ENCODE measurements around the gene FNBP1.
A peak's percentile ranks its signal among the peaks of the same experiment; 100 is the strongest.

The FNBP1 gene

DNA sequence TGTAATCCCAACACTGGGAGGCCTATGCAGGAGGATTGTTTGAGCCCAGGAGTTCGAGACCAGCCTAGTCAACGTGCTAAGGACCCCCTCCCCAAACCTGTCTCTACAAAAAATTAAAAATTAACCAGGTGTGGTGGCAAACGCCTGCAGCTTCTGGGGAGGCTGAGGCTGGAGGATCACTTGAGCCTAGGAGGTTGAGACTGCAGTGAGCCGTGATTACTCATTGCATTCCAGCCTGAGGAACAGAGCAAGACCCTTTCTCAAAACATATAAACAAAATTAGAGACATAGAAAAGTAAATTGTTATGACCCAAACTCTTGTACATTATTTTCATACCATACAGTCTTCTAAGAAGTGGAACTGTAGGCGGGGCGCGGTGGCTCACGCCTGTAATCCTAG is 11.8 kb upstream of the FNBP1 start:
- H3K9me3 Mint-ChIP-seq: no peaks in the 10 kb centered on the region
- no peaks in the 10 kb centered on the region for H3K27me3 Mint-ChIP-seq
- H3K4me3 Mint-ChIP-seq: peak overlapping the region; percentile 88 to 91
- peaks cover 5 to 17% of the 10 kb centered on the region in 2 donors for H3K4me1 Mint-ChIP-seq (ENCODE audit: low read depth in 2 of 2)
- DNase-seq: no peak
- ATAC-seq (replicated peaks): no peak
- H3K36me3 Mint-ChIP-seq (ENCODE audit: insufficient read depth): peaks cover 21% of the 10 kb centered on the region
- H3K27ac Mint-ChIP-seq: peak overlapping the region; percentile 92 to 93

DNA sequence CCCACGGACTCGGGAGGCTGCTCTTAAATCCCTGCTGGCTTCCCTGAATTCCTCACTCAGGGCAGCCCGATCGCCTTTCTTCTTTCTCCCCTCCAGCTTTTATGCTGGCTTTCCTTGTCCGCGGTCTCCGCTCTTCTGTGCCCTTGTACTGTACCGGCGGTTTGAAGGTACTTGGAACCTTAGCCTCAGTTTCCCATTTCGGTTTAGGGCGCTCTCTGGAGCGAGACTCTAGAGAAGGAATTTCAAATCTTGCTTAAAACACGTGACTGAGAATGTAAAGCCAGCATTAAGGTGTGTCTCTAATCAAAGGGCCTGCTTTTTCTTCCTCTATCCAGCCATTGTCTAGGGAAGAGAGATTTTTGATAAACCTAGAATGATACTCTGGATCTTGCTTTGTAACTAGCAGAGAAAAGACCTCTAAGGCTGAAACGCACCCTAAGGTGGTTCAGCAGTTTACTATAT is 11.4 kb upstream of the FNBP1 start:
- ATAC-seq (replicated peaks): no peak

DNA sequence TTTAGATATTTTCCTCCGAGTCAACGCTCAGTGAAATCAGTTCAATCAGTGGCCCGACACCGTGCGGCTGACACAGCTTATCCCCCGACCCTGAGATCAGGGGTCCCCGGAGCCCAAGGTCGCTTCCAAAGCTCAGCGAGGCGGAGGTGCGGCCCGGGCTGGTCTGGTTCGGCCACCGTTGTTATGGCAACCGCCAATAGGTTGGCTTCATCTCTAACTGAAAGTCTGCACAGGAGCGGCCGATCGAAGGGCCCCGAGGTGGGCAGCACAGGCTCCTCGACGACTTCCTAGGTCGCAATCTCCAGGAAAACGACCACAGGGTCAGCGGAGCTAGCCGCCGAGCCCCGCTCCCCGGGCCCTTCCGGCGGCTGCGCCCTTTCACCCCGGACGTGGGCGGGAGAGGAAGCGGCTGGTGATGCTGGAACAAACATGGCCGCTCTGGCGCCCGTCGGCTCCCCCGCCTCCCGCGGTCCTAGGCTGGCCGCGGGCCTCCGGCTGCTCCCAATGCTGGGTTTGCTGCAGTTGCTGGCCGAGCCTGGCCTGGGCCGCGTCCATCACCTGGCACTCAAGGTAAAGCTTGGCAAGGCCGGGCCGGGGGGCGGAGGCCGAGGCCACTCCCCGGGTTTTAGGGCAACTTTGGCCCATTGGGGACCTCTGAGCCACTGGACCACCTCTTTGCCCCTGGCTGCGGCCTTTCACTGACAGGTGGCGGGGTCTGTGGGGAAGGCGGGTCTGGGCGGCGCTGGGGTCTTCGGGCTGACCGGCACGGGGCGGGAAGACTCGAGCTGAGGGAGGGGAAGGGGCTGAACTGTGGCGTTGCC is 10.7 kb upstream of the FNBP1 start, which contains the start of gene GPR107:
GPR107 (plus strand) TSS at position 403 of the 821 bp plus-strand sequence; CDS start at position 430, 27 bp downstream.
- Mint-ChIP-seq H3K27me3 (no peaks in the 10 kb centered on the region), H3K9me3 (no peaks in the 10 kb centered on the region), H3K4me1 (ENCODE audit: low read depth in 2 of 2) (peaks cover 5 to 17% of the 10 kb centered on the region in 2 donors), H3K4me3 (peak within 1 kb of the TSS; percentile 88 to 91), H3K27ac (peak within 1 kb of the TSS; percentile 92 to 93), H3K36me3 (ENCODE audit: insufficient read depth) (peaks cover 17% of the 10 kb centered on the region)
- DNase-seq (peak; percentile 61 to 71 (median 68)), ATAC-seq (replicated peaks) (peak; percentile 96)

More for the DNA sequence above, 11.4 kb upstream of the FNBP1 start:
- no peak for DNase-seq
- Mint-ChIP-seq H3K27ac (peak overlapping the region; percentile 92 to 93), H3K4me3 (peak overlapping the region; percentile 88 to 91), H3K36me3 (ENCODE audit: insufficient read depth) (peaks cover 18% of the 10 kb centered on the region), H3K4me1 (ENCODE audit: low read depth in 2 of 2) (peaks cover 5 to 17% of the 10 kb centered on the region in 2 donors), H3K9me3 (no peaks in the 10 kb centered on the region), H3K27me3 (no peaks in the 10 kb centered on the region)

DNA sequence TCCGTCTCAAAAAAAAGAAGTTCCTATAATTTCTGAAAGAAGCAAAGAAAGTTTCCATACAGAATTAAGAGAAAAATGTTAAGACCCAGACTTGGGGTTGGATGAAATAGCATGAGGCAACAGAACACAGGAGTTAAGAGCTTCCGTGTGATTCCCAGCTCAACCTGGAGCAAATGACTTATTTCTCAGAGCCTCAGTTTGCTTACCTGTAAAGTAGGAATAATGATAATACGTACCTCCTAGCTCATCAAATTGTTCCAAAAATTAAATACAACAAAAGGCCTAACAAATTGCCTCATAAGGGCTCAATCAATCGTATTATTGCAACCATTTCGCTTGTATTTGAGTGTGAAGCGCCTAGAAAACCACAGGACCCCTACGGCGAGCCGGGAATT is 10.1 kb upstream of the FNBP1 start:
- H3K4me1 Mint-ChIP-seq (ENCODE audit: low read depth in 2 of 2): peaks cover 5 to 15% of the 10 kb centered on the region in 2 donors
- H3K9me3 Mint-ChIP-seq: no peaks in the 10 kb centered on the region
- H3K36me3 Mint-ChIP-seq (ENCODE audit: insufficient read depth): peaks cover 11% of the 10 kb centered on the region
- ATAC-seq (replicated peaks): no peak
- H3K27ac Mint-ChIP-seq: peak overlapping the region; percentile 92 to 93
- no peak for DNase-seq
- no peaks in the 10 kb centered on the region for H3K27me3 Mint-ChIP-seq
- peak overlapping the region; percentile 88 to 91 for H3K4me3 Mint-ChIP-seq

DNA sequence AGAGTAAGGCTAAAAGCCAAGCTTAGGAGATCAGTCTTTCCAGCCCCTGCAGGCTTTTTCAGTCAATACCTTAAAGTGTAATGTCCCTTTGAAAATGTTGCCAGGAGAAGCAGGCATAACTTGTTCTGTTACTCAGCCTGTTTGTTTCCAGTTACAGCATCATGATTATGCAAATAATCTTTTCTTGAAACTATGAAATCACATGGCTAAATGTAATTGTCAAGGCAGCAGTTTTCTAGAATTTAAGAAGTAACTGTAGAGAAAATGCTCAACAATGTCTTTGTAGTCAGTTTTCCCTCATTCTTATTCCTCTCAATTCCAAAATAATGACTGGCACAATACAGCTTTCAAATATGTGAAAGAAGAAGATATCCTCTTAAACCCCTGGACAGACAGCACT is 8.9 kb upstream of the FNBP1 start:
- Mint-ChIP-seq H3K4me3 (peak overlapping the region in 1 of 2 donors; percentile 5), H3K27me3 (no peaks in the 10 kb centered on the region), H3K36me3 (ENCODE audit: insufficient read depth) (peaks cover 13% of the 10 kb centered on the region), H3K27ac (no peak overlapping the region), H3K4me1 (ENCODE audit: low read depth in 2 of 2) (peaks cover 5 to 13% of the 10 kb centered on the region in 2 donors), H3K9me3 (no peaks in the 10 kb centered on the region)
- DNase-seq (no peak), ATAC-seq (replicated peaks) (no peak)

DNA sequence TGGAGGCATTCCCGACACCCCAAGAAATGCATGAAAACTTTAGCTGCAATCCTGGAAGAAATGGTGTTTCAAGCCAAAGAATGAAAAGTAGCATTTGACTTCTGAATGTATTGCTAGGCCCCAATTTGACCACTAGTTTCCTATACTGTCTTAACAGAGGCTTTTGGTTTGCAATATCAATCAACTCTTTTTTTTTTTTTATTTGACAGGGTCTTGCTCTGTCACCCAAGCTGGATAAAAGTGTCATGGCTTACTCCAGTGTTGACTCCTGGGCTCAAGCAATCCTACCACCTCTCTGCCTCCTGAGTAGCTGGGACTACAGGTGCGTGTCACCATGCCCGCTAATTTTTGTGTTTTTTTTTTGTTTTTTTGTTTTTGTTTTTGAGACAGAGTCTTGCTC is 7.5 kb upstream of the FNBP1 start:
- H3K36me3 Mint-ChIP-seq (ENCODE audit: insufficient read depth): peaks cover 11% of the 10 kb centered on the region
- ATAC-seq (replicated peaks) (no peak), DNase-seq (no peak)
- no peaks in the 10 kb centered on the region for H3K9me3 Mint-ChIP-seq
- H3K27ac Mint-ChIP-seq: no peak overlapping the region
- no peak overlapping the region for H3K4me3 Mint-ChIP-seq
- H3K27me3 Mint-ChIP-seq: no peaks in the 10 kb centered on the region
- peaks cover 7 to 20% of the 10 kb centered on the region in 2 donors for H3K4me1 Mint-ChIP-seq (ENCODE audit: low read depth in 2 of 2)

DNA sequence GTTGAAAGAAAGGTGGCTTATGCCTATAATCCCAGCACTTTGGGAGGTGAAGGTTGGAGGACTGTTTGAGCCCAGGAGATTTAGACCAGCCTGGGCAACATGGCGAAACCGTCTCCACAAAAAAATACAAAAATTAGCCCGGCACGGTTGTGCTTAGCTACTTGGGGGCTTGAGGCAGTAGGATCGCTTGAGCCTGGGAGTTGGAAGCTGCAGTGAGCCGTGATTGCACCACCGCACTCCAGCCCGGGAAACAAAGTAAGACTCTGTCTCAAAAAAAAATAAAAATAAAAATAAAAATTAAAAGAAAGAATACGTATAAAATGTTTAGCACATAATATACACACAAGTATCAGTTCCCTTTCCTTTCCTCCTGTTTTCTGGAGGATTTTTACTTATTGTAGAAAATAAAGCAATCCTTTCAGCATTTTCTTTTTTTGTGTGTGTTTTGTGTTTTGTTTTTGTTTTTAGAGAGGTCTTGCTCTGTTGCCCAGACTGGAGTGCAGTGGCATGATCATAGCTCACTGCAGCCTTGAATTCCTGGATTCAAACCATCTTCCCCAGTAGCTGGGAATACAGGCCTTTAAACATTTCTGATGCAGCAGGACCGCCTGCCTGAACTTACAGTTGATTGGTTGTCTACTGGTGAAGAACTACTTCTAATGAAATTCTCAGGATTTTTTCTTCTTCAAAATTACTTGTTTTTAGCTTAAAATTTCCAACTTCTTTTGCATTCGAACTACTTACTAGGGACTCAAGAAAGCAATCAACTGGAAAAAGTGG is 6.6 kb upstream of the FNBP1 start:
- Mint-ChIP-seq H3K27me3 (no peaks in the 10 kb centered on the region), H3K36me3 (ENCODE audit: insufficient read depth) (peaks cover 7% of the 10 kb centered on the region), H3K27ac (no peak overlapping the region), H3K9me3 (no peaks in the 10 kb centered on the region), H3K4me3 (no peak overlapping the region), H3K4me1 (ENCODE audit: low read depth in 2 of 2) (peaks cover 14 to 26% of the 10 kb centered on the region in 2 donors)
- no peak for DNase-seq
- ATAC-seq (replicated peaks): no peak

DNA sequence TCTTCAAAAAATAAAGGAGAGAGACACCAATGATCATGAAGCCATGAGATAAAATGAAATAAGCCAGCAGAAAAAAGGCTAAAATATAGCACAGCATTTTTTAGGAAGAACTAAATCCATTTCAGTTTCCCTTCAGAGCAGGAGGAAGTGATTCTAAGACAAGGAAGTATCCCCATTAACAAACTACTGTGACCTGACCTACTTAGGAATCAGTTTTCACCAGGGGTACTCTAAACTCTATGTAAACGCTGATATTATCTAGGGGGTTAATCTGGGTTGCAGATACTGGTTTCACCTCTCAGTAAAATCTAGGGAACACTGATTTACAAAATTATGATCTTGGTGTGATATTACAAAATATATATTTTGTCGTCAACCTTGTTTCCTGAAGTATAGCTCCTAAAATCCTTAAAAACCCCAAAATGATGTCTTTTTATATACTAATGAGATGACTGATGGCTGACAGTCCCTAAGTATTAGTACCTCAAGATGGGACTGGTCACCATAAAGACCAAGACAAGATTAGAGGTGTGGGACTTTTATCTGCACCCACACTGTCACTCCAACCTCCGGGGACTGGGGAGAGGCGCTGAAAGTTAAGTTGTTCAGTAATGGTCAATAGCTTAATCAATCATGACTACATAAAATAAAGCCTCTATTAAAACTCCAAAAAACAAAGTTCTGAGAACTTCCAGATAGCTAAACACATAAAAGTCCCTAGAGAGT is 2.9 kb upstream of the FNBP1 start:
- peak overlapping the region; percentile 46 to 99 for H3K4me3 Mint-ChIP-seq
- H3K27ac Mint-ChIP-seq: peak overlapping the region; percentile 13 to 91
- peaks cover 25 to 28% of the 10 kb centered on the region in 2 donors for H3K4me1 Mint-ChIP-seq (ENCODE audit: low read depth in 2 of 2)
- H3K36me3 Mint-ChIP-seq (ENCODE audit: insufficient read depth): peaks cover 32% of the 10 kb centered on the region
- ATAC-seq (replicated peaks): no peak
- DNase-seq: no peak
- H3K27me3 Mint-ChIP-seq: no peaks in the 10 kb centered on the region
- H3K9me3 Mint-ChIP-seq: no peaks in the 10 kb centered on the region

DNA sequence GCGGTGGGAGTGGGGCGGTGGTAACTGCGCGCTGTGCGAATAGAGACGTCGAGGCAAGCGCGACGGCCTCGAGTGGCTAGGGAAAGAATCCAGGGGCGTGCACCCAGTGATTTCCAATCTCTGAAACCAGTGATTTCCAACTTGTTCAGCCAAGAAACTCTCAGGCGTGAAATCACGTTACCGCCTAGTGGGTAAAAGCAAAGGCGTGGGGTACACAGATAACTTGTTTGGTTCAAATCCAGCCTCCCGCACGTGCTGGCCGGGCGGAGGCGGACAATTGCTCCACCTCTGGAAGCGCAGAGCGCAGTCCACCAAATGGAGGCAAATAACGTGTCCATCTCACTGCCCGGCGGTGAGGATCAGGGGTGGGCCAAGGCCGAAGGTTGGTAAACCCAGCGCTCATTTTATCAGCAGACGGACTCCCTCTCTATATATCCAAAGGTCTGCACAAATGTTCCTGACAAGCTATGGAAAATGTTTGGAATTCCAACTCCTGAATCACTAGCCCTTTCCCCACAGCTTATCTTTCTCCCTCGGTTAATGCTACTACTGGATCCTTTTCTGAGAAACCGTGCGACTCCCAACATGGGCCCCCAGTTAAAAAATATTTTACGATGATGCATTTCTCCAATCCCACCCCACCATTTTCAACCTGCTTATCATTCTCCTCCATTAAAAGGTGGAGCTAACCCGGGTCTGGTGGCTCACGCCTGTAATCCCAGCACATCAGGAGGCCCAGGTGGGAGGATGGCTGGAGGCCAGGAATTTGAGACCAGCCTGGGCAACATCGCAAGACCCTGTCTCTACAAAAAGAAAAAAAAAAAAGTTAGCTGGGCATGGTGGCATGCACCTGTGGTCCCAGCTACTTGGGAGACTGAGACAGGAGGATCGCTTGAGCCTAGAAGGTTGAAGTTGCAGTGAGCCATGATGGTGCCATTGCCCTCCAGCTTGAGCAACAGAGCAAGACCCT is 950 bp upstream of the FNBP1 start:
- peak overlapping the region; percentile 91 to 96 for H3K27ac Mint-ChIP-seq
- peaks cover 49% of the 10 kb centered on the region for H3K36me3 Mint-ChIP-seq (ENCODE audit: insufficient read depth)
- no peak for DNase-seq
- no peaks in the 10 kb centered on the region for H3K27me3 Mint-ChIP-seq
- ATAC-seq (replicated peaks): no peak
- peak overlapping the region; percentile 99 to 100 for H3K4me3 Mint-ChIP-seq
- no peaks in the 10 kb centered on the region for H3K9me3 Mint-ChIP-seq
- H3K4me1 Mint-ChIP-seq (ENCODE audit: low read depth in 2 of 2): peaks cover 38 to 39% of the 10 kb centered on the region in 2 donors

DNA sequence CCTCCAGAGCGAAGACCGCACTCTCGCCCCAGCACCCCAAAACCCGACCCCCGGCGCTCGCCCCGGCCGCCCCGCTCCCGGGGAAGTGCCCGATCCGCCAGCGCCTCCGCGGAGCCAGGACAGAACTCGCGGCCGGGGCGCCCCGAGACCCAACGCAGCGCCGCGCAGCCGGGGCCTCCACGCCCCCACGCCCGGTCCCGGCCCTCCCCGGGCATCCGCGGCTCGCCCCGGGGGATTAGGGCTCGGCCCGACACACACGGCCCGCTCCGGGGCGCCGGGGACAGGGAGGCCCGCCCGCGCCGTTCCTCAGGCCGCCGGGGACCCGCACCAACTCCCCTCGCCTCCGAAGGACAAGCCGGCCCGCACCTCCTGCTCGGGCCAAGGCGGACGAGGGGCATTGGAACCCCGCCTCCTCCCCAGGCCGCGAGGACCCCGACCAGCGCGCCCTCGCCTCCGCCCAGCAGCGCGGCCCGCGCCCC is 544 bp downstream of the FNBP1 start:
- Mint-ChIP-seq H3K27me3 (no peaks in the 10 kb centered on the region), H3K4me1 (ENCODE audit: low read depth in 2 of 2) (peaks cover 43 to 45% of the 10 kb centered on the region in 2 donors), H3K9me3 (no peaks in the 10 kb centered on the region), H3K36me3 (ENCODE audit: insufficient read depth) (peaks cover 58% of the 10 kb centered on the region), H3K4me3 (peak overlapping the region; percentile 99 to 100), H3K27ac (peak overlapping the region; percentile 99 to 100)
- peak in 2 of 3 experiments; percentile 33 to 38 for DNase-seq
- peak; percentile 5 for ATAC-seq (replicated peaks)

DNA sequence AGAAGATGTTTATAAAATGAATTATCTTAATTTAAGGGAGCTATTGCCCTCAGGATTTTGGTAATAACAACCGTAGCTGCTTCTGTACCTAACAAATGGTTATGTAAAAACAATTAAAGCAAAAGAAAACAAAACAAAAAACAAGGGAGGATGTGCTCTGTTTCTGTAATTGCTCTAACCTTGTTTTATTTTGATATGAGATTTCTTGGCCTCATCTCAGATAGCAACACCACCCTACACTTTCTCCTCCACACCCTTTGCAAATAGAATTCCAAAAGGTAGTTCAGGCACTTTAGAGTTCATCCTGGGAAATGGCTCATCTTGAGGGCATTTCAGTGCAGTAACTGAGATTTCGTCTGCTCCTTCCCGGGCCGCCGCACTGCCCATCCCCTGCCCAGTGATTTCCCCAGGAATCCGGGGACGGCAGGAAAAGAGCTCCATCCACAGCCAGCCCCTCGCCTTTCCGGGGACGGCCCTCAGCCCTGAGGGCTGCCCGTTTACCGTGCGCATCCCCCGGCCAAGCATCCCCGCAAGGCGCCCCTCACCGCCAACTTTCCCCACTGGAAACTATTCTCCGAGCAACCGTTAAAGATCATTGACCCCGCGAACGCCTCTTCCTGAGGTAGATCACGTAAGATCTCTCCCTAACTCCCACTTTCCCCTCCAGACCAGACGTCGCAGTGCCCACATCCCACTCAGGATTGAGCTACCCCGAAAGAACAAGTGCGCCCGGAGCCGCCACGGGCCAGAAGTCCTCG is 1.2 kb downstream of the FNBP1 start:
- H3K9me3 Mint-ChIP-seq: no peaks in the 10 kb centered on the region
- H3K36me3 Mint-ChIP-seq (ENCODE audit: insufficient read depth): peaks cover 64% of the 10 kb centered on the region
- ATAC-seq (replicated peaks) (no peak), DNase-seq (no peak)
- peak overlapping the region; percentile 99 to 100 for H3K27ac Mint-ChIP-seq
- peak overlapping the region; percentile 99 to 100 for H3K4me3 Mint-ChIP-seq
- H3K27me3 Mint-ChIP-seq: no peaks in the 10 kb centered on the region
- H3K4me1 Mint-ChIP-seq (ENCODE audit: low read depth in 2 of 2): peaks cover 47 to 51% of the 10 kb centered on the region in 2 donors

Data from effector memory CD8-positive, alpha-beta T cell (primary cell).